ENCODE data around the gene NEO1.

NEO1 gene

DNA sequence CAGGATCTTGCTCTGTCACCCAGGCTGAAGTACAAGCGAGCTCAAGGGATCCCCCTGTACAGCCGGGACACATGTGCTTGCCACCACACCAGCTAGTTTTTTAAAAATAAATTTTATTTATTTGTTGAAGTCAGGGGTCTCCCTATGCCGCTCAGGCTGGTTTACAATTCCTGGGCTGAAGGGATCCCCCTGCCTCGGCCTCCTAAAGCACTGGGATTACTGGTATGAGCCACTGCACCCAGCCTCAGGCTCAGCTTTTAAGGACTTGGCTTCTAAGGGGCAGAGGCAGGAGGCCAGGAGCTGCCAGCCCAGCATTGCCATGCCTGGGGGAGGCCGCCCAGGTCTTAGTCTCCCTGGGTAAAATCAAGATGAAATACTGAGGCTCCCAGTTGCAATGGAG lies 279.2 kb downstream of the NEO1 start:
- Histone ChIP-seq H3F3A (ENCODE audit: insufficient read depth, low read length) (no peaks in the 10 kb centered on the region), H3K9ac (ENCODE audit: low read length) (no peak overlapping the region), H3K79me2 (ENCODE audit: low read length) (no peaks in the 10 kb centered on the region), H3K27ac (ENCODE audit: low read length) (no peak overlapping the region), H3K9me3 (replicated peaks; ENCODE audit: insufficient read depth, low read length) (no peaks in the 10 kb centered on the region), H3K36me3 (replicated peaks; ENCODE audit: insufficient read depth, low read length) (no peaks in the 10 kb centered on the region), H4K20me1 (ENCODE audit: insufficient read depth, low read length) (no peaks in the 10 kb centered on the region), H3K27me3 (replicated peaks; ENCODE audit: insufficient read depth, low read length) (peaks cover 21% of the 10 kb centered on the region), H3K4me2 (ENCODE audit: low read depth, low read length) (no peak overlapping the region), H3K9me2 (replicated peaks; ENCODE audit: insufficient read depth, low read length) (no peaks in the 10 kb centered on the region), H3K4me1 (ENCODE audit: low read length) (no peaks in the 10 kb centered on the region), H2AFZ (ENCODE audit: low read length) (no peak overlapping the region), H3K4me3 (ENCODE audit: low read length) (no peak overlapping the region)
- no peak for DNase-seq
- TF ChIP-seq EZH2 (optimal IDR thresholded peaks at IDR 0.05; ENCODE audit: low read depth, low read length) (no peak), EZH2phosphoT487 (IDR thresholded peaks at IDR 0.05; ENCODE audit: low read length) (no peak)
- TF ChIP-seq, protein P1, sequence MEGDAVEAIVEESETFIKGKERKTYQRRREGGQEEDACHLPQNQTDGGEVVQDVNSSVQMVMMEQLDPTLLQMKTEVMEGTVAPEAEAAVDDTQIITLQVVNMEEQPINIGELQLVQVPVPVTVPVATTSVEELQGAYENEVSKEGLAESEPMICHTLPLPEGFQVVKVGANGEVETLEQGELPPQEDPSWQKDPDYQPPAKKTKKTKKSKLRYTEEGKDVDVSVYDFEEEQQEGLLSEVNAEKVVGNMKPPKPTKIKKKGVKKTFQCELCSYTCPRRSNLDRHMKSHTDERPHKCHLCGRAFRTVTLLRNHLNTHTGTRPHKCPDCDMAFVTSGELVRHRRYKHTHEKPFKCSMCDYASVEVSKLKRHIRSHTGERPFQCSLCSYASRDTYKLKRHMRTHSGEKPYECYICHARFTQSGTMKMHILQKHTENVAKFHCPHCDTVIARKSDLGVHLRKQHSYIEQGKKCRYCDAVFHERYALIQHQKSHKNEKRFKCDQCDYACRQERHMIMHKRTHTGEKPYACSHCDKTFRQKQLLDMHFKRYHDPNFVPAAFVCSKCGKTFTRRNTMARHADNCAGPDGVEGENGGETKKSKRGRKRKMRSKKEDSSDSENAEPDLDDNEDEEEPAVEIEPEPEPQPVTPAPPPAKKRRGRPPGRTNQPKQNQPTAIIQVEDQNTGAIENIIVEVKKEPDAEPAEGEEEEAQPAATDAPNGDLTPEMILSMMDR (IDR thresholded peaks at IDR 0.05; ENCODE audit: low read length) = no peak

DNA sequence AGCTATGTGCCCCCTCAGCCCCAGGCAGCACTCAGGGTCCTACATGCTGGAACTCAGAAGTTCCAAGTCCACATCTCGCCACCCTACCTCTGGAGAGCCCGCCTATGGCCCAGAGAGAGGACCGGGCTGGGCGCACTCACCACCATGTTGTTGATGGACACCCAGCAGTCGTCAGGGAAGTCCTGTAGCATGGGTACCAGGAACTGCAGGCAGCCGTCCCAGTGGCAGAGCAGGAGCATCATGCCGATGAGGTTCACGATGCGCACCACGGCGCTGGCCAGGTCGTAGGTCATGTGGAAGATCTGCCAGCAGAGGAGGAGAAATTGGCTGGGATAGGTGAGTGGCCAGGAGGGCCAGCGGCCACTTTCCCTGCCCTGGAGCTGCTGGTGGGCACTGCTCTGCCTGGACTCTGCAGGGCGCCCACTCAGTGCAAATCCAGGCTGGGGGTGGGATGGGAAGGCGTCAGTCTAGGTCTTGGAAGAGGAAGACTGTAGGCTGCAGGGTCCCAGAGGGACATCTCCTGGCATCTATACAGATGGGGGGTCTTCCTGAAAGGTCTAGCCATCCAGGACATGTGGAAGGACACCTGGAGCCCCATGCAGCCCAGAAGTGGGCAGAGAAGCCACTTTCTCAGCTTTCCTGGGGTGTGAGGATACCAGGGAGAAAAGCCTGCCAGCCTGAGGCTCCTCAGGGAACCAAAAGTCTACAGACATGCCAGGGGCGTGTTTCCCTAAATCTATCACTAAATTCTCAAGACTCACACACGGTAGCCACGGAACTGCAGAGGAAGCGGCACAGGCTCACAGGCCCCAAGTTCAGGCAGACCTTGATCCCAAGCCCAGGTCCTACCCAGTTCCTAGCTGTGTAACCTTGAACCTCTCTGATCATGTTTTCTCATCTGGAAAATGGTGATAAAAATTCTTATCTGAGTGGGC lies 280.0 kb downstream of the NEO1 start:
- no peak for DNase-seq
- TF ChIP-seq EZH2 (optimal IDR thresholded peaks at IDR 0.05; ENCODE audit: low read depth, low read length) = no peak
- no peak for TF ChIP-seq EZH2phosphoT487 (IDR thresholded peaks at IDR 0.05; ENCODE audit: low read length)
- TF ChIP-seq, protein P1 (IDR thresholded peaks at IDR 0.05; ENCODE audit: low read length) = no peak
- Histone ChIP-seq H3K79me2 (ENCODE audit: low read length) (no peaks in the 10 kb centered on the region), H3K9me2 (replicated peaks; ENCODE audit: insufficient read depth, low read length) (no peaks in the 10 kb centered on the region), H3K9me3 (replicated peaks; ENCODE audit: insufficient read depth, low read length) (no peaks in the 10 kb centered on the region), H3F3A (ENCODE audit: insufficient read depth, low read length) (no peaks in the 10 kb centered on the region), H2AFZ (ENCODE audit: low read length) (no peak overlapping the region), H4K20me1 (ENCODE audit: insufficient read depth, low read length) (no peaks in the 10 kb centered on the region), H3K27me3 (replicated peaks; ENCODE audit: insufficient read depth, low read length) (peaks cover 28% of the 10 kb centered on the region), H3K36me3 (replicated peaks; ENCODE audit: insufficient read depth, low read length) (no peaks in the 10 kb centered on the region), H3K4me2 (ENCODE audit: low read depth, low read length) (no peak overlapping the region), H3K27ac (ENCODE audit: low read length) (no peak overlapping the region), H3K9ac (ENCODE audit: low read length) (no peak overlapping the region), H3K4me1 (ENCODE audit: low read length) (no peaks in the 10 kb centered on the region), H3K4me3 (ENCODE audit: low read length) (no peak overlapping the region)

DNA sequence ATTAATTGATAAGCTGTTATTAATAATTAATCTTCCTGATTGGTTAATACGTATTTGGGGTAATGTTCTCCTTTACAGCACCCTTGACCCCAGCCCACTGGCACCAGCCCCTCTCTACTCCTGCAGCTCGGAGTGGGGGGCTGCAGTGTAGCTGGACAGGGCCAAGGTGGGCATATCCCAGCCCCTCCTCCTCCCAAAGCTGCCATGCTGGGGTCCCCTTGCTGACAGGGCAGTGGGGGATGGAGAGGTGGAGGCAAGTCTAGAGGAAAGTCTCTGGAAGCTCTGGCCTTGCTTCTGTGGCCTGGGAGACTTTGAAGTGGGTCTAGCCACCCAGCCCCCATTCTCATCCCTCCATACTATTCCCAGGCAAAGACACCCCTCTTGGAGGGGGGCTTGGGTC lies 280.7 kb downstream of the NEO1 start:
- H3K27me3 ChIP-seq (replicated peaks; ENCODE audit: insufficient read depth, low read length) = peaks cover 36% of the 10 kb centered on the region
- H4K20me1 ChIP-seq (ENCODE audit: insufficient read depth, low read length) = no peaks in the 10 kb centered on the region
- H3K9me3 ChIP-seq (replicated peaks; ENCODE audit: insufficient read depth, low read length) = no peaks in the 10 kb centered on the region
- no peak overlapping the region for H3K27ac ChIP-seq (ENCODE audit: low read length)
- H3K9me2 ChIP-seq (replicated peaks; ENCODE audit: insufficient read depth, low read length) = no peaks in the 10 kb centered on the region
- no peaks in the 10 kb centered on the region for H3K79me2 ChIP-seq (ENCODE audit: low read length)
- no peak for DNase-seq
- no peak overlapping the region for H2AFZ ChIP-seq (ENCODE audit: low read length)
- TF ChIP-seq, protein P1 (IDR thresholded peaks at IDR 0.05; ENCODE audit: low read length) = no peak
- no peak for TF ChIP-seq EZH2phosphoT487 (IDR thresholded peaks at IDR 0.05; ENCODE audit: low read length)
- TF ChIP-seq EZH2 (optimal IDR thresholded peaks at IDR 0.05; ENCODE audit: low read depth, low read length) = no peak
- no peaks in the 10 kb centered on the region for H3K4me1 ChIP-seq (ENCODE audit: low read length)
- no peak overlapping the region for H3K4me3 ChIP-seq (ENCODE audit: low read length)
- H3K4me2 ChIP-seq (ENCODE audit: low read depth, low read length) = no peak overlapping the region
- H3K9ac ChIP-seq (ENCODE audit: low read length) = no peak overlapping the region
- H3F3A ChIP-seq (ENCODE audit: insufficient read depth, low read length) = no peaks in the 10 kb centered on the region
- H3K36me3 ChIP-seq (replicated peaks; ENCODE audit: insufficient read depth, low read length) = no peaks in the 10 kb centered on the region
